HG02798 (cell line): Measurements from ENCODE around the gene SLC25A38.

Experiments
- ATAC-seq: cut with Tn5 transposase; IDR thresholded peaks from one replicate; pipeline ENCODE4 v1.9.1; 2021; ENCODE audit warnings: mild to moderate bottlenecking; ENCODE audit not compliant: unreplicated experiment, poor library complexity

SLC25A38 gene

GRCh38 chr3:39428745-39429201 lies 45.6 kb downstream of the SLC25A38 start:
- ATAC-seq, result no peak

- no peak for ATAC-seq
These were observed 46.3 kb downstream of the SLC25A38 start for GRCh38 chr3:39429466-39429865.

- no peak for ATAC-seq
These were observed 49.2 kb downstream of the SLC25A38 start for GRCh38 chr3:39432342-39432741.

- ATAC-seq, result no peak
These were observed 50.5 kb downstream of the SLC25A38 start for GRCh38 chr3:39433642-39434041.

DNA sequence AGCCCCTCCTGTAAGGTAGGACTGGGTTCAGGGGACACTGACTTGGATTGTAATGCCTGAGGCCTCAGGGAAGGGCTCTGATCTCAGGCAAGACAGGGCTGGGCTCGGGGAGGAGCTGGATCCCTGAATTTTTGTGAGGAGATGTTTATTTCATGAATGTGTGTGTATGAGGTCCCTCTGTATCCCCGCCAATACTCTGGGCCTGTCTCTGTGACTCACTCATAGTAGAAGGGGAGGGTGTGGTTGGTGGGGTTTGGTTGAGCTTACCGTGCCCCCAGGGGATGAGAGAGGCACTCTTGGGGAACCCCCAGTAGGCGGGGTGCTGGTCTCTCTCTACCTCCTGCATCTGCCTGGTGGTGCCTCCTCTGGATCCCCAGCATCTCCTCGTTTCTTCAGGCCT lies 51.4 kb downstream of the SLC25A38 start:
- ATAC-seq, result no peak

DNA sequence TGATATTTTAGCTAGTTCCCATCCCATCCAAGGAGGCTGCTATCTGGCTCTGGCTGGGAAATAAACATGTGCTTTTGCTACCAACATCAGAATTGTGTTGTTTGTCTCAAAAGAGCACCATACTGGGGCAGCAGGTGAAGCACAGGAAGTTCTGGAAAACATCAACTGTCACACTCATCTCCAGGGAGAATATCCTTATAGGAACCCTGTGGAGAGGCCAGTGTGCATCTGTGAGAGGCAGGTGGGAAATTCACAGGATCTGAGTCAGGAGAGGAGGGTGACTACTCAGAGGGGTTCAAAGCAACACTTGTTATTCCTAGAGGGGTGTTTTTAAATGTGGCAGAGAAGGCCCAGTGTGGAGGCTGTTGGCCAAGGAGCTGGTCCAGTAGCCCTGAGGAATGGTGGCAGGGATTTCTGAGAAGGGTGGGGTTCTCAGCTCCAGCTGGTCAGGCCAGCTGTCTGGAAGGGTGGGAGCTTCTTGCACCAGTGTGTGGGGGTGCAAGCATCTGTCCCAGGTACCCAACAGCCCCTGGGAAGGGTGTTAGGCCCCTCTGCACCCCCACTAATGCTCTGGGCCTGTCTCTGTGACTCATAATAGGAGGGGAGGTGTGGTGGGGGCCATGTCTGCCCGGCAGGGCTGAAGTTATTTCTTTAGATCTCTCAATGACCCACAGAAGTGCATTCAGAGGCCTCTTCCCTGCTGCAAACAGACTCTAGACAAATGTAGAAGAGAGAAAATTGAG lies 52.0 kb downstream of the SLC25A38 start:
- no peak for ATAC-seq

DNA sequence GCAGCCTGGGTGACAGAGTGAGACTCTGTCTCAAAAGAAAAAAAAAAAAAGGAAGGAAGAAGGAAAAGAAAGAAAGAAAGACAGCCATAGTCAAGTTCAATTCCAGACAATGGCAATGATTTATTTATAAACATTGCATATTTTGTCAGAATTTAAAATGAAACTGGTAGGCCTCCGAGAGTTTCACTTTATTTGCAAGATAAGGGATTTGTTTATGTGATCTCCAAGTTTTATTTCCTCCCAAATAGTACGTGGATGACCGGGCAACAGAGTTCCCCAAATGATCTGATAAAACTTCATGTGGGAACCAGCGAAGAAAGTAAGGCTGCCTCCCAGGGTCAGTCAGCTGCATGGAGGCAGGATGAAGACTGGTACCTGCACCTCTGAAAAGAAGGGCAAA lies 55.7 kb downstream of the SLC25A38 start:
- no peak for ATAC-seq

DNA sequence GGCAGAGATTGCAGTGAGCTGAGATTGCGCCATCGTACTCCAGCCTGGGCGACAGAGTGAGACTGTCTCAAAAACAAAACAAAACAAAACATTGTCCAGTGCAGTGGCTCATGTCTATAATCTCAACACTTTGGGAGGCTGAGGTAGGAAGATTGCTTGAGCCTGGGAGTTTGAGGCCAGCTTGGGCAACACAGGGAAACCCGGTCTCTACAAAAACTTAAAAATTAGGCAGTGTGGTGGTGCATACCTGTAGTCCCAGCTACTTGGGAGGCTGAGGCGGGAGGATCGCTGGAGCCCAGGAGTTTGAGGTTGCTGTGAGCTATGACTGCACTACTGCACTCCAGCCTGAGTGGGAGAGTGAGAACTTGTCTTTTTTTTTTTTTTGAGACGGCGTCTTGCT lies 57.1 kb downstream of the SLC25A38 start:
- no peak for ATAC-seq

GRCh38 chr3:39443530-39443929 lies 60.4 kb downstream of the SLC25A38 start:
- ATAC-seq, result no peak

DNA sequence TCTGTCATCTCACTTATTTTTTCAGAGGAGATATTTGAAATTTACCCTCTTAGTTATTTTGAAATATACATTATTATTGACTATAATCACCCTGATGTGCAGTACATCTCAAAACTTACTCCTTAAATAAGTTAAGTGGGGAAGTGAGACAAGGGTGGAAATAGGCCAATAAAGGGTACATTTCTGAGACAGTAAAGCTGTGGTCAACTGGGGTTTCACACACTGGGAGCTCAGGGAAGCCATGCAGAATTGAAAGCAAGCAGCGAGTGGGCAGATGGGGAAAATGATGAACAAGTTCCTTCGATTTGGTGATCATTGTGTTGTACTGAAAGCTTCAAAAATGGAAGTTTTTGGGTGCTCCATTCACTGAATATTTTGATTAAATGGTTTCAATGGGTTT lies 62.8 kb downstream of the SLC25A38 start:
- ATAC-seq, result no peak

GRCh38 chr3:39446444-39446843 lies 63.3 kb downstream of the SLC25A38 start:
- ATAC-seq, result no peak
